Fibroblast of lung (primary cell): Measurements from ENCODE around the gene SEC14L6.

Source experiments
- CTCF ChIP-seq, 2 donors: IDR thresholded peaks in 1 of 2; conservative IDR thresholded peaks in 1 of 2; 1 replicate in 1 of 2; 2 replicates in 1 of 2; pipeline ENCODE4 v1.5.1; 2011 to 2012; ENCODE audit warnings: low read length in 2 of 2, control low read depth in 1 of 2, inconsistent platforms in 1 of 2, low read depth in 1 of 2, mild to moderate bottlenecking in 1 of 2
- EZH2 ChIP-seq: IDR thresholded peaks from 2 replicates; pipeline ENCODE4 v1.5.1; 2012; ENCODE audit warnings: low read length, control low read depth, mild to moderate bottlenecking; ENCODE audit errors: missing control alignments

GRCh38 chr22:30566125-30566524 is 19.6 kb upstream of the SEC14L6 start:
- no peak for TF ChIP-seq CTCF (conservative IDR thresholded peaks at IDR 0.05 in 1 of 2, IDR thresholded peaks at IDR 0.05 in 1 of 2; ENCODE audit: low read depth in 1 of 2, low read length in 2 of 2)
- TF ChIP-seq EZH2, result no peak
